ENCODE measurements around the gene TIMELESS. TPM values are rescaled to one million over a fixed set of nuclear protein-coding genes. Genes with fewer than 3 reads are reported as not detected.

Gene TIMELESS
- total and polyA plus RNA-seq, 9 of the 15 experiments (the other 6 are each of a cell fraction or from before 2014, with no cell fraction given) = 11.9 to 59.2 (median 35.8) TPM

GRCh38 chr12:56468216-56469006 is 19.2 kb upstream of the TIMELESS start, which contains the start of gene SPRYD4 (continued):
- TF ChIP-seq, protein P1, sequence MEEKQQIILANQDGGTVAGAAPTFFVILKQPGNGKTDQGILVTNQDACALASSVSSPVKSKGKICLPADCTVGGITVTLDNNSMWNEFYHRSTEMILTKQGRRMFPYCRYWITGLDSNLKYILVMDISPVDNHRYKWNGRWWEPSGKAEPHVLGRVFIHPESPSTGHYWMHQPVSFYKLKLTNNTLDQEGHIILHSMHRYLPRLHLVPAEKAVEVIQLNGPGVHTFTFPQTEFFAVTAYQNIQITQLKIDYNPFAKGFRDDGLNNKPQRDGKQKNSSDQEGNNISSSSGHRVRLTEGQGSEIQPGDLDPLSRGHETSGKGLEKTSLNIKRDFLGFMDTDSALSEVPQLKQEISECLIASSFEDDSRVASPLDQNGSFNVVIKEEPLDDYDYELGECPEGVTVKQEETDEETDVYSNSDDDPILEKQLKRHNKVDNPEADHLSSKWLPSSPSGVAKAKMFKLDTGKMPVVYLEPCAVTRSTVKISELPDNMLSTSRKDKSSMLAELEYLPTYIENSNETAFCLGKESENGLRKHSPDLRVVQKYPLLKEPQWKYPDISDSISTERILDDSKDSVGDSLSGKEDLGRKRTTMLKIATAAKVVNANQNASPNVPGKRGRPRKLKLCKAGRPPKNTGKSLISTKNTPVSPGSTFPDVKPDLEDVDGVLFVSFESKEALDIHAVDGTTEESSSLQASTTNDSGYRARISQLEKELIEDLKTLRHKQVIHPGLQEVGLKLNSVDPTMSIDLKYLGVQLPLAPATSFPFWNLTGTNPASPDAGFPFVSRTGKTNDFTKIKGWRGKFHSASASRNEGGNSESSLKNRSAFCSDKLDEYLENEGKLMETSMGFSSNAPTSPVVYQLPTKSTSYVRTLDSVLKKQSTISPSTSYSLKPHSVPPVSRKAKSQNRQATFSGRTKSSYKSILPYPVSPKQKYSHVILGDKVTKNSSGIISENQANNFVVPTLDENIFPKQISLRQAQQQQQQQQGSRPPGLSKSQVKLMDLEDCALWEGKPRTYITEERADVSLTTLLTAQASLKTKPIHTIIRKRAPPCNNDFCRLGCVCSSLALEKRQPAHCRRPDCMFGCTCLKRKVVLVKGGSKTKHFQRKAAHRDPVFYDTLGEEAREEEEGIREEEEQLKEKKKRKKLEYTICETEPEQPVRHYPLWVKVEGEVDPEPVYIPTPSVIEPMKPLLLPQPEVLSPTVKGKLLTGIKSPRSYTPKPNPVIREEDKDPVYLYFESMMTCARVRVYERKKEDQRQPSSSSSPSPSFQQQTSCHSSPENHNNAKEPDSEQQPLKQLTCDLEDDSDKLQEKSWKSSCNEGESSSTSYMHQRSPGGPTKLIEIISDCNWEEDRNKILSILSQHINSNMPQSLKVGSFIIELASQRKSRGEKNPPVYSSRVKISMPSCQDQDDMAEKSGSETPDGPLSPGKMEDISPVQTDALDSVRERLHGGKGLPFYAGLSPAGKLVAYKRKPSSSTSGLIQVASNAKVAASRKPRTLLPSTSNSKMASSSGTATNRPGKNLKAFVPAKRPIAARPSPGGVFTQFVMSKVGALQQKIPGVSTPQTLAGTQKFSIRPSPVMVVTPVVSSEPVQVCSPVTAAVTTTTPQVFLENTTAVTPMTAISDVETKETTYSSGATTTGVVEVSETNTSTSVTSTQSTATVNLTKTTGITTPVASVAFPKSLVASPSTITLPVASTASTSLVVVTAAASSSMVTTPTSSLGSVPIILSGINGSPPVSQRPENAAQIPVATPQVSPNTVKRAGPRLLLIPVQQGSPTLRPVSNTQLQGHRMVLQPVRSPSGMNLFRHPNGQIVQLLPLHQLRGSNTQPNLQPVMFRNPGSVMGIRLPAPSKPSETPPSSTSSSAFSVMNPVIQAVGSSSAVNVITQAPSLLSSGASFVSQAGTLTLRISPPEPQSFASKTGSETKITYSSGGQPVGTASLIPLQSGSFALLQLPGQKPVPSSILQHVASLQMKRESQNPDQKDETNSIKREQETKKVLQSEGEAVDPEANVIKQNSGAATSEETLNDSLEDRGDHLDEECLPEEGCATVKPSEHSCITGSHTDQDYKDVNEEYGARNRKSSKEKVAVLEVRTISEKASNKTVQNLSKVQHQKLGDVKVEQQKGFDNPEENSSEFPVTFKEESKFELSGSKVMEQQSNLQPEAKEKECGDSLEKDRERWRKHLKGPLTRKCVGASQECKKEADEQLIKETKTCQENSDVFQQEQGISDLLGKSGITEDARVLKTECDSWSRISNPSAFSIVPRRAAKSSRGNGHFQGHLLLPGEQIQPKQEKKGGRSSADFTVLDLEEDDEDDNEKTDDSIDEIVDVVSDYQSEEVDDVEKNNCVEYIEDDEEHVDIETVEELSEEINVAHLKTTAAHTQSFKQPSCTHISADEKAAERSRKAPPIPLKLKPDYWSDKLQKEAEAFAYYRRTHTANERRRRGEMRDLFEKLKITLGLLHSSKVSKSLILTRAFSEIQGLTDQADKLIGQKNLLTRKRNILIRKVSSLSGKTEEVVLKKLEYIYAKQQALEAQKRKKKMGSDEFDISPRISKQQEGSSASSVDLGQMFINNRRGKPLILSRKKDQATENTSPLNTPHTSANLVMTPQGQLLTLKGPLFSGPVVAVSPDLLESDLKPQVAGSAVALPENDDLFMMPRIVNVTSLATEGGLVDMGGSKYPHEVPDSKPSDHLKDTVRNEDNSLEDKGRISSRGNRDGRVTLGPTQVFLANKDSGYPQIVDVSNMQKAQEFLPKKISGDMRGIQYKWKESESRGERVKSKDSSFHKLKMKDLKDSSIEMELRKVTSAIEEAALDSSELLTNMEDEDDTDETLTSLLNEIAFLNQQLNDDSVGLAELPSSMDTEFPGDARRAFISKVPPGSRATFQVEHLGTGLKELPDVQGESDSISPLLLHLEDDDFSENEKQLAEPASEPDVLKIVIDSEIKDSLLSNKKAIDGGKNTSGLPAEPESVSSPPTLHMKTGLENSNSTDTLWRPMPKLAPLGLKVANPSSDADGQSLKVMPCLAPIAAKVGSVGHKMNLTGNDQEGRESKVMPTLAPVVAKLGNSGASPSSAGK (IDR thresholded peaks at IDR 0.05) = peak; percentile 93
- TF ChIP-seq MEF2D (tag; conservative IDR thresholded peaks at IDR 0.05; ENCODE audit: low read depth) (no peak), HMG20B (CRISPR knock-in tag; IDR thresholded peaks at IDR 0.05) (no peak), ZNF263 (CRISPR knock-in tag; IDR thresholded peaks at IDR 0.05; ENCODE audit: borderline replicate concordance) (no peak; the same call in 1 of the 2 replicates), ZBTB33 (CRISPR knock-in tag; IDR thresholded peaks at IDR 0.05) (no peak), TFE3 (CRISPR knock-in tag; IDR thresholded peaks at IDR 0.05) (peak; percentile 44; the same call in 1 of the 2 replicates), DACH1 (IDR thresholded peaks at IDR 0.05; ENCODE audit: partially characterized antibody) (no peak)
